HUES6 (cell line): ENCODE measurements around the gene SUPT3H.
"Not testable (repeated sequence)": the region's sequence is repeated elsewhere in the genome, so short reads cannot be mapped to it uniquely, and the experiment has no call there.

Source experiments
- H3K27ac ChIP-seq: 2 replicates; pipeline ENCODE4 v1.7.0; 2013; ENCODE audit warnings: low read depth, mild to moderate bottlenecking, low read length, inconsistent platforms
- H3K27me3 ChIP-seq: 2 replicates; pipeline ENCODE4 v1.6.1; 2013; ENCODE audit warnings: low read length; ENCODE audit not compliant: control insufficient read depth, insufficient read depth
- H3K36me3 ChIP-seq: 2 replicates; pipeline ENCODE4 v1.6.1; 2013; ENCODE audit warnings: low read length; ENCODE audit not compliant: control insufficient read depth, insufficient read depth
- H3K4me1 ChIP-seq: 2 replicates; pipeline ENCODE4 v1.6.1; 2013; ENCODE audit warnings: low read length; ENCODE audit not compliant: control insufficient read depth, insufficient read depth
- H3K4me3 ChIP-seq: 2 replicates; pipeline ENCODE4 v1.5.1; 2013; ENCODE audit warnings: low read depth, low read length
- H3K9ac ChIP-seq: one replicate; pipeline ENCODE4 v1.6.1; 2013; ENCODE audit warnings: mild to moderate bottlenecking, low read length
- H3K9me3 ChIP-seq: 2 replicates; pipeline ENCODE4 v1.6.1; 2013; ENCODE audit warnings: low read depth, low read length; ENCODE audit not compliant: control insufficient read depth, insufficient read depth

Gene SUPT3H

DNA sequence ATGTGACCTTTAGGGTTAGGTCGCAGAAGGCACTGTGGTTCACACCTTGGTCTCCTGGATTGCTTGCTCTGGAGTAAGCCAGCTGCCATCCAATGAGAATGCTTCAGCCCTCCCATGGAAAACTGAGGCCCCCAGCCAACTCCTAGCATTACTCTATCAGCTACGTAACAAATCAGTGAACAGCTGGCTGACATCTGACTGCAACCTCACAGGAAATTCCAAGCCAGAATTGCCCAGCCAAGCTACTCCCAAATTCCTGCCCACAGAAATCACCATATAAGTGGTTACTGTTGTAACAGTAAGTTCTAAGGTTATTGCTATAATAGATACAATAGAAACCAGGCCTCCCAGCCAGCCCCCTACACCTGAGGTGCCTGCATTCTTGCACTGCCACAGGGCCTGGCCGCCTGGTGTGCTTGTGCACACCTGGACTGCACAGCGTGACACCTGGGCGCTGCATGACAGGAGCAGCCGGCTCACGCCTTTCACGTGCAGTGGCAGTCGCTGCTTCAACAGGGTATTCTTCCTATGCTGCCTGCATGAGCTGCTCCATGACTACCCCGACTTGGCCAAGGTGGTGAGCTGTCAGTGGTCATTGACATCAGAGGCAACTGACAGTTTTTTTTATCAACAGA lies 479.3 kb downstream of the SUPT3H start:
- no peaks in the 10 kb centered on the region for H3K36me3 ChIP-seq
- H3K9me3 ChIP-seq: peaks cover 9% of the 10 kb centered on the region
- no peaks in the 10 kb centered on the region for H3K27me3 ChIP-seq
- H3K4me3 ChIP-seq: no peak overlapping the region
- H3K27ac ChIP-seq: no peak overlapping the region
- no peak overlapping the region for H3K9ac ChIP-seq
- no peaks in the 10 kb centered on the region; the same call in 1 of the 2 replicates for H3K4me1 ChIP-seq

DNA sequence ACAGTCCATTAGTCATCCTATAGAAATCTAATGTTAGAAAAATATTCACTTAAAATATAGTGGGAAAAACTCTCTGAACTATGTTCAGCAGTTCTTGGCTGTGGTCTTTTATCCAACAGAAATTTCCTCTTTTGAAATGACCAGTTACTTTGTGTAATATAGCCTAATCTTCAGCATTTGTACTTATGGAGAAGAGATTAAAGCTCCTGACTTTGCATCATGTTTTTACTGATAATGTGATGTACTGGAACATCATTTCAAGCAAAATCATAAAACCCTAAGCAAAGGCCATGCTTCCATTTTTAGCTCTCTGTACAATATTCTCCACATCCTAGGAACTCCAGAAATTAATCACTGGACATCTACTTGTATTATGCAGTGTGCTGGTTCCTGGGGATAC lies 480.4 kb downstream of the SUPT3H start:
- no peaks in the 10 kb centered on the region for H3K27me3 ChIP-seq
- no peaks in the 10 kb centered on the region for H3K36me3 ChIP-seq
- no peak overlapping the region for H3K27ac ChIP-seq
- H3K4me3 ChIP-seq: no peak overlapping the region
- H3K9me3 ChIP-seq: peaks cover 9% of the 10 kb centered on the region
- no peaks in the 10 kb centered on the region; the same call in 1 of the 2 replicates for H3K4me1 ChIP-seq
- H3K9ac ChIP-seq: no peak overlapping the region

DNA sequence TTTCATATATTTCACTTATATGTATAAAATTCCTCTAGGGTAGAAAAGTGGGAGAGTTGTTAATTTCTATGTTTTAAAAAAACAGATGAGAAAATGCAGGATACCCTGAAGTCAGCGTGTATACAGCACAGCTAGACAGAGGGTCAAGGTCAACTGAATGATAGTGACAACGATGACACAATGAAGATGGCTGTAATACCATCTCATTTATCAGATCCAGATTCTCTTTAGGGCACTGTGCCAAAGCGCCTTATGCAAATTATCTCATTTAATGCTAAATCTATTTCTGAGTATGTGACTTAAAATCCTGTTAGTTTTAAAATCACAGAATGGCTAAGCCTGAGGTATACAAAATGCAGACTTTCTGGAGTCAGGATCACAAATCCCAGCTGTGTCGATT lies 481.0 kb downstream of the SUPT3H start:
- Histone ChIP-seq H3K4me3 (no peak overlapping the region), H3K36me3 (no peaks in the 10 kb centered on the region), H3K4me1 (no peaks in the 10 kb centered on the region; the same call in 1 of the 2 replicates), H3K27ac (no peak overlapping the region), H3K27me3 (no peaks in the 10 kb centered on the region), H3K9ac (no peak overlapping the region), H3K9me3 (peaks cover 9% of the 10 kb centered on the region)

DNA sequence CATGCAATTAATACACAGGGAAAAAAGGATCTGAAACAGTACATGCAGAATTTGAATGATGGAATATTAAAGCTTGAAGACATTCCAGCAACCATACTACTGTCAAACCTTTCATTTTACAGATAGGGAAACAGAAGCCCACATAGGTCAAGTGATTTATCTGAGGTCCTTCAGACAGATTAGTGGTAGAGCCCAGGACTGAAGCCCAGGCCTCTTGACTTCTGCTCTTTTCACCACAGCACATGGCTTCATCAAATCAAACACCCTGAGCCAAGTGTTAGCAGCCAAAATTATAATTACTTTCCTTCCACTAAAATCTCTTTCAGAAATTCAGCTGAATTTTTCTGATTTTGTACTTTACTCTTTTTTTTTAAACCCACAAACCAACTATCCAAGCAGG lies 485.2 kb downstream of the SUPT3H start:
- Histone ChIP-seq H3K9me3 (no peaks in the 10 kb centered on the region), H3K27me3 (no peaks in the 10 kb centered on the region), H3K4me3 (no peak overlapping the region)

DNA sequence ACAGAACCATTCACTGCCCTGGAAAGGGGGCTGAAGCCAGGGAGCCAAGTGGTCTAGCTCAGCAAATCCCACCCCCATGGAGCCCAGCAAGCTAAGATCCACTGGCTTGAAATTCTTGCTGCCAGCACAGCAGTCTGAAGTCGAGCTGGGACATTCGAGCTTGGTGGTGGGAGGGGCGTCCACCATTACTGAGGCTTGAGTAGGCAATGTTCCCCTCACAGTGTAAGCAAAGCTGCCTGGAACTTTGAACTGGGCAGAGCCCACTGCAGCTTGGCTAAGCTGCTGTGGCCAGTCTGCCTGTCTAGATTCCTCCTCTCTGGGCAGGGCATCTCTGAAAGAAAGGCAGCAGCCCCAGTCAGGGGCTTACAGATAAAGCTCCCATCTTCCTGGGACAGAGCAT lies 498.7 kb downstream of the SUPT3H start:
- not testable (repeated sequence) for H3K27ac ChIP-seq, H3K4me3 ChIP-seq, H3K4me1 ChIP-seq, H3K36me3 ChIP-seq, H3K9ac ChIP-seq, H3K27me3 ChIP-seq, H3K9me3 ChIP-seq

More for the DNA sequence above, 485.2 kb downstream of the SUPT3H start:
- Histone ChIP-seq H3K27ac (no peak overlapping the region), H3K4me1 (no peaks in the 10 kb centered on the region), H3K36me3 (no peaks in the 10 kb centered on the region), H3K9ac (no peak overlapping the region)

DNA sequence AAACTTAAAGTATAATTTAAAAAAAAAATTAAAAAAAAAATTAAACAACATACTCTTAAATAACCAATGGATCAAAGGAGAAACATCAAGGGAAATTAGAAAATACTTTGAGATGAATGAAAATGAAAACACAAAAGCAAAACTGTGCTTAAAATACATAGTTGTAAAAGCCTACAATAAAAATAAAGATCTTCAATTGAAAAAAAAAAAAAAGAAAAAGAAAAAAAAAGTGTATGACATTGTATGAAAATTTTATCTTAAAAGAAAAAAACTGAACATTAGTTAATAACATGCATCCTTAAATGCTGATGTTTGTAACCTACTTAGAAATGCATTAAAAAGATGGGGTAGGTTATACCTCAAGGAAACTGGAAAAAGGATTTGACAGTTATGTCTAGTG lies 501.1 kb downstream of the SUPT3H start:
- not testable (repeated sequence) for H3K4me3 ChIP-seq, H3K4me1 ChIP-seq, H3K9me3 ChIP-seq, H3K9ac ChIP-seq, H3K36me3 ChIP-seq, H3K27ac ChIP-seq, H3K27me3 ChIP-seq

DNA sequence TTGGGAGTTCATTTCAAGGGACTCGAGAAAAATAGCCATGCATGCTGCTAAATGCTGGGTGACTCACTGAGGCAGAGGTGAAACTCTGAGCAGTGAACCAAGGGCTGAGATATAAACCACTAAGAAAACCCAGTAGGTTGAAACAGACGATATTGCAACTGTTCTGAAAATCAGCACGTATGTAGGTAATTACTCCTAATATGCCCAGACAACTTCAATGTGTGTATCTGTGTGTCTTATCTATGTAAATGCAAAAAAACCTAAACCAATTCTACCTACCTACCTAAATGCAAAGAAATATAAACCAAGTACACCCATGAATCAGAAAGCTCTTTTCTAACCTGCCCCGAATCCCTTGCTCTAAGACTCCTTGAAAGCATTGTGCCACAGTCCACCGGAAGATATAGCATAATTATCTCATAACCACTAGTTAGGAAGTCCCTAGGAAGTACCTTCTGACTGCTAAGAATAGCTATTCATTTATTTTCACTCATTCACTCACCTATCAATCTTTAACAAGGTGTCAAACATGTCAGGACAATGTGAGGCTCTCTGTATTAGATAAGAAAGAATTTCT lies 508.3 kb downstream of the SUPT3H start:
- Histone ChIP-seq H3K4me3 (no peak overlapping the region), H3K4me1 (no peaks in the 10 kb centered on the region), H3K36me3 (no peaks in the 10 kb centered on the region), H3K9ac (no peak overlapping the region), H3K9me3 (peaks cover 14% of the 10 kb centered on the region), H3K27me3 (no peaks in the 10 kb centered on the region), H3K27ac (no peak overlapping the region)

DNA sequence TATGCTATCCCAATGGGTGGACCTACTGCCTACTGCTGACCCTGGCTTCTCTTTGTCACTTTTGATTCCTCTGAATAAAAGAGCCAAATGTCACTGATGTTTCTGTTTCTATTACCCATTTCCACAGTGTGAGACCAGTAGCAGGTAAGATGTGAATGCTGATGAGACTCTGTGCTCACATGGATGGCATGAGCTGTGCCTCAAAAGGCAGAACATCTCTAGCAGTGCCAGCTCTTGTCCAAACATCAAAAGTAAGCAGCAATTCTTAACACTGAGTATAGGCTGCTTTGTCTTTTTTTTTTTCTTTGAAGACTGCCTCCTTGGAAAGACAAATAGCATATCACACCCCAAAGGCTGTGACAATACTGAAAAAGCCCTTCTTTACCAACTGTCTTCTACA lies 508.8 kb downstream of the SUPT3H start:
- H3K36me3 ChIP-seq: no peaks in the 10 kb centered on the region
- no peaks in the 10 kb centered on the region for H3K4me1 ChIP-seq
- H3K27me3 ChIP-seq: no peaks in the 10 kb centered on the region
- no peak overlapping the region for H3K9ac ChIP-seq
- H3K9me3 ChIP-seq: peaks cover 14% of the 10 kb centered on the region
- no peak overlapping the region for H3K4me3 ChIP-seq
- no peak overlapping the region for H3K27ac ChIP-seq

DNA sequence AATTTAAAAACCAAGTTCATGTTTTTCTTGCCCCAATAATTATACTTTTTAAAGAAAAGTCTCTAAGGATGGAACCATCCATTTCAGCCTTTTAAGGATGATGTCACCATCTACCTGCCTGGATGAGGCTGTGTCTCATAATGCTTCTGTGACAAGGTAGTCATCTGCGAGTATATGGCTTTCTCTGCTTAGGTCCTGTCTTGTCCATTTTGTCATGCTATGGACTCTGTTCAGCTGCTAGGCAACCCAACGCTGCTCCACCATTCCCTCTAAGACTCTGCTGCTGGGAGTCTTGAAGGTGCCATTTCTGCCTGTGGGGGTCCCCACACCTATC lies 509.4 kb downstream of the SUPT3H start:
- Histone ChIP-seq H3K4me3 (no peak overlapping the region), H3K36me3 (no peaks in the 10 kb centered on the region), H3K27ac (no peak overlapping the region), H3K4me1 (no peaks in the 10 kb centered on the region), H3K27me3 (no peaks in the 10 kb centered on the region), H3K9ac (no peak overlapping the region), H3K9me3 (peaks cover 14% of the 10 kb centered on the region)

DNA sequence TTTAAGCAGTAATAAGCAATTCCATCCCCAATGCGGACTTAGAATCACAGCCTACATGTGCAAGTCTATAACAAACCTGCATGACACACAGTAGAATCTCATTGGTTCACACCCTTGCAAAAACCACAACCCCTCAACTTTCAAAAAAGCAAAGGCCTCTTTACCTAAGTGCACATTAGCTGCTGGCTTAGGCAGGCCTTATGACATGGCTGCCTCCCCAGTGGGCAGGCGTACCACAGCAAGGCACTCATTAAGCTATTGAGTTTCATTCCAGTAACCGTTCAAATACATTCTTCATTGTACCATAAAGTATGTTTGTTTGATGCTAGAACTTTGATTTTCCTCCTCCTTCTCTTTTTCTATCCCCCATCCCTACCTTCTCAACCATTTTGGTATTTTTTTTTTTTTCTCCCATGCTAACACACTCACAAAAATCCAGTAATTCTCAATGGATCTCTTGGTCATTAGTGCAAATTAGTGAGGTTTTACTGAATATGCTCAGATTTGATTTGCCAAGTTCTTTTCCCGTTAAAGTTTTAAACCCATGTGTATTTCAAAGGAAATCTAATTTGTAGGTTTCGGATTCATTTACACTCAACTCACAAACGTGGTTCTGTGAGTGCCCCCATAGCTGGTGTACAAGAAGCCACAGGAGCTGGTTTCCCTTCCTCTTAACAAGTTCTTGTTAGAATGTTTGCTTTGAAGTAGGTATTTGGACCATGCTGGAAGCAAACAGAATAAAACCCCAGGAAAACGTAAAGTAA lies 510.0 kb downstream of the SUPT3H start:
- H3K27ac ChIP-seq: no peak overlapping the region

DNA sequence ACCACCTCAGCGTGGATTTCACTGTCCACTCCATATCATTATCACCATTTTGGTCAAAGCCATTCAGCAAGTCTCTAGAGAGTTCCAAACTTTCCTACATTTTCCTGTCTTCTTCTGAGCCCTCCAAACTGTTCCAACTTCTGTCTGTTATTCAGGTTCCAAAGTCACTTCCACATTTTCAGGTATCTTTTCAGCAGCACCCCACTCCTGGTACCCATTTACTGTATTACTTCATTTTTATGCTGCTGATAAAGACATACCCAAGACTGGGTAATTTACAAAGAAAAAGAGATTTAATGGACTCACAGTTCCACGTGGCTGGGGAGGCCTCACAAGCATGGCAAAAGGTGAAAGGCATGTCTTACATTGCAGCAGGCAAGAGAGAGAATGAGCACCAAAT lies 512.5 kb downstream of the SUPT3H start:
- peaks cover 13% of the 10 kb centered on the region for H3K9me3 ChIP-seq
- not testable (repeated sequence) for H3K4me1 ChIP-seq, H3K36me3 ChIP-seq, H3K27ac ChIP-seq, H3K4me3 ChIP-seq, H3K9ac ChIP-seq, H3K27me3 ChIP-seq

More for the DNA sequence above, 510.0 kb downstream of the SUPT3H start:
- peaks cover 14% of the 10 kb centered on the region for H3K9me3 ChIP-seq
- H3K36me3 ChIP-seq: no peaks in the 10 kb centered on the region
- H3K4me3 ChIP-seq: no peak overlapping the region
- no peaks in the 10 kb centered on the region for H3K27me3 ChIP-seq
- no peak overlapping the region for H3K9ac ChIP-seq
- H3K4me1 ChIP-seq: no peaks in the 10 kb centered on the region
